ENCODE results near the gene SLC25A45. TPM values are rescaled to one million over a fixed set of nuclear protein-coding genes. Genes with fewer than 3 reads are reported as not detected.

Gene SLC25A45
- total RNA-seq, 1 donor, result 5.8 TPM

DNA sequence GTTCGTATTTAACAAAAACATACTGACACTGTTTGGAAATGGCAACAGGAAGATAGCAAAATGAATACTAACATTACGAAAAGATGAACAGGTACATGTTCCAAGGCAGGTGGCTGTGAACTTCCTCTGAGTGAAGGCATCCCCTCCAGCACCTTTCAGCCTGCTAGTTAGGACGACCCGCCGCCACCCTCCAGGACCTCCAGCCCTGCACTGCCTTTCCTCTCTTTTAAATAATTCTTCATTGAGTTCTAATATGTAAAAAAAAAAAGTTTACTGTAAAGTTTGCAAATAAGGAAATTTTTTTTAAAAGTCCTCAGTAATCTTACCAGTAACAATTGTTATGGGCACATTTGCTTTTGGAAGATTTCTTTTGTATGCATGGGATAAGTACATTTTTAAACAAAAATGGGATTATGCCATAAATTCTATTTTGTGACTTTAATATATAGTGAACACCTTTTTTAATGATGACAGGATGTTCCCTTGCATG is 46.2 kb upstream of the SLC25A45 start:
- H3K4me3 ChIP-seq (ENCODE audit: low read depth, low read length), result peak overlapping the region; percentile 81
- TF ChIP-seq, protein P1, sequence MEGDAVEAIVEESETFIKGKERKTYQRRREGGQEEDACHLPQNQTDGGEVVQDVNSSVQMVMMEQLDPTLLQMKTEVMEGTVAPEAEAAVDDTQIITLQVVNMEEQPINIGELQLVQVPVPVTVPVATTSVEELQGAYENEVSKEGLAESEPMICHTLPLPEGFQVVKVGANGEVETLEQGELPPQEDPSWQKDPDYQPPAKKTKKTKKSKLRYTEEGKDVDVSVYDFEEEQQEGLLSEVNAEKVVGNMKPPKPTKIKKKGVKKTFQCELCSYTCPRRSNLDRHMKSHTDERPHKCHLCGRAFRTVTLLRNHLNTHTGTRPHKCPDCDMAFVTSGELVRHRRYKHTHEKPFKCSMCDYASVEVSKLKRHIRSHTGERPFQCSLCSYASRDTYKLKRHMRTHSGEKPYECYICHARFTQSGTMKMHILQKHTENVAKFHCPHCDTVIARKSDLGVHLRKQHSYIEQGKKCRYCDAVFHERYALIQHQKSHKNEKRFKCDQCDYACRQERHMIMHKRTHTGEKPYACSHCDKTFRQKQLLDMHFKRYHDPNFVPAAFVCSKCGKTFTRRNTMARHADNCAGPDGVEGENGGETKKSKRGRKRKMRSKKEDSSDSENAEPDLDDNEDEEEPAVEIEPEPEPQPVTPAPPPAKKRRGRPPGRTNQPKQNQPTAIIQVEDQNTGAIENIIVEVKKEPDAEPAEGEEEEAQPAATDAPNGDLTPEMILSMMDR (IDR thresholded peaks at IDR 0.05; ENCODE audit: insufficient read depth, low read length), result no peak
- peak; percentile 82 for DNase-seq (ENCODE audit: low read depth)

DNA sequence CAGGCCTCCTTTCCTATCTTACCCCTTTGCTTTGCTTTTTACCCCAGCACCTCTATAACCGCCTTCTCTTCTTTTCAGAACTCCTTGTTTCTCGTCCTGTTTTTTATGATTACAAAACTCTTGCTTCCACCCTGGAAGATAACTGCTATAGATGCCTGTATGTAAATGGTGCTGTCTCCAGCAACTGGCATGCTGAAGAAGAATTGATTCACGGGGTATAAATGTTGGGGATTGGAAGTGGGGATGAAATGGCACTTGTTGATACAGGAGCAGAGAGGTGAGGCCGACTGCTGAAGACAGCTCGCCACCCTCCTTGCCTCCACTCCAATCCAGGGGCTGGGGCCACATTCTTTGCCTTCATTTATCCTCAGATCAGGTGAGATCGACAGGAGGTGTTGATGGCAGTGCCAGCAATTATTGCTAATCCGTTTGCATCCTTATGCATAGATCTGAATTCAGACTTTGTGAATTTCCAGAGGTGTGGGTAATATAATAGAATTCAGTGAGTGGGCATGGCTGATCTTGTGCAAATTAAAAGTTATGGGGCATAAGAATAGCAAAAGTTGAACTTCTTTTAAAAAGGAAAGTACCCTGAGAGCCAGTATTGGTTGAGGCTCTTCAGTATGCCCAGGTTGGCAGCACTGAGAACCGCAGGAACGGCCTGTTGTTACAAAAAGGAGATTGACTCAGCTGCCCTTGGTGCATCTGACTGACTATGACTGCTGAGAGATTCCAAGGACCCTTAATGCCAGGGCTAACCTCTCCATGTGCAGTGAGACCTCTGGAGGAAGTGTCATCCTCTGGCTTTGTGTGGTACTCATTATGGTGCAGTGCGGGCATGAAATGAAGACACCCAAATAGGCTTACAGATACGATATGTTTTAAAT is 45.5 kb upstream of the SLC25A45 start:
- TF ChIP-seq, protein P1 (IDR thresholded peaks at IDR 0.05; ENCODE audit: insufficient read depth, low read length), result no peak
- peak; percentile 83 for DNase-seq (ENCODE audit: low read depth)
- peak overlapping the region; percentile 81 for H3K4me3 ChIP-seq (ENCODE audit: low read depth, low read length)

DNA sequence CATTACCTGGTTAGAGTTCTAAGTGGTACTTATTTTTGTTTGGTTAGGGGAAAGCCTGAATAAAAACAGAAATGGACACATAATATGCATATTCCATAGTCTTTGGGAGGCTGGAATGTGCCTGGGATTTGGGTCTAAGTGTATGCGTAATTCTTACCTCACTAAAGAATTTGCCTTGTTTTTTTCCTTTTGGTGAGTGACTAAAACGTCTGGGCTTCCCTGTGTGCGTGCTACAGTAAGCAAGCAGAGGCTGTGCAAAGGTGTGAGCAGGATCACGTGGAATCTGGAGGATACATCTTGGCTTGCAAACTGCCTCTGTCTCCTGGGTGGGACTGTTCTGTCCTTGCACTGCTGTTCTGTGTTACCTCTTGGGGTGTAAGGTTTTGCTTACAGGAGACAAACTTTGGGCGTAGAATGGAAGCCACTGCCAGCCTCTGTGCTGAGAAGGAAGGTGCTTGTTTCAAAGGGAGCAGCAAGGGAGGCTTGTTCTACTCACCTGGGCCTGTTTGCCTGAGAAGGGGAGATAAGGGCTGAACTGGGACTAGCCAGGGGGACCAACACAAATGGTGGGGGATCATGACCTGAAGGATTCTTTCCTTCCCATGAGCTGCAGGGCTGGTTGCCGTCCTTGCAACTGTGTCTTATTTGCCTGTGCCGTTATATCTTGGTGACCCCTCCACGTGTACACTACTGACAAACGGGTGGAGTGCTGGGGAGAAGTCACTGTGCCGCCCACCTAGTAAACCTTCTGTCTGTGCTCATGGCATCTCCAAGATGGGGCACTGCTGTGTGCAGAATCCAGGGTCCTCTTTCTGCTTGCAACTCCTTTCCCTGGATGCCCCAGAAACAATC is 44.6 kb upstream of the SLC25A45 start:
- H3K4me3 ChIP-seq (ENCODE audit: low read depth, low read length), result peak overlapping the region; percentile 81
- DNase-seq (ENCODE audit: low read depth), result no peak
- TF ChIP-seq, protein P1 (IDR thresholded peaks at IDR 0.05; ENCODE audit: insufficient read depth, low read length), result no peak

DNA sequence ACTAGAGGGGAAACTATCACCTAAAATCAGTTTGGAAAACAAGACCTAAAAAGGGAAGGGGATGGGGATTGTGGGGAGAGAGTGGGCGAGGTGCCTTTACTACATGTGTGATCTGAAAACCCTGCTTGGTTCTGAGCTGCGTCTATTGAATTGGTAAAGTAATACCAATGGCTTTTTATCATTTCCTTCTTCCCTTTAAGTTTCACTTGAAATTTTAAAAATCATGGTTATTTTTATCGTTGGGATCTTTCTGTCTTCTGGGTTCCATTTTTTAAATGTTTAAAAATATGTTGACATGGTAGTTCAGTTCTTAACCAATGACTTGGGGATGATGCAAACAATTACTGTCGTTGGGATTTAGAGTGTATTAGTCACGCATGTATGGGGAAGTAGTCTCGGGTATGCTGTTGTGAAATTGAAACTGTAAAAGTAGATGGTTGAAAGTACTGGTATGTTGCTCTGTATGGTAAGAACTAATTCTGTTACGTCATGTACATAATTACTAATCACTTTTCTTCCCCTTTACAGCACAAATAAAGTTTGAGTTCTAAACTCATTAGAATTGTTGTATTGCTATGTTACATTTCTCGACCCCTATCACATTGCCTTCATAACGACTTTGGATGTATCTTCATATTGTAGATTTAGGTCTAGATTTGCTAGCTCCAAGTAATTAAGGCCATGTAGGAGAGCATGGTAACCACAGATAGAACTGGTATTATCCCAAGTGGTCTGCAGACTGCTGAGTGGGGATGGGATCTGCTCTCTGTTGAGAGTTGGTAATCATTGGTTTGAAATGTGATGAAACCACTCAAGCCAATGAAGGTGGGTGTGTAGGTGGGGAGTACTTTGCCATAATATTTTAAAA is 43.8 kb upstream of the SLC25A45 start:
- TF ChIP-seq, protein P1 (IDR thresholded peaks at IDR 0.05; ENCODE audit: insufficient read depth, low read length), result no peak

DNA sequence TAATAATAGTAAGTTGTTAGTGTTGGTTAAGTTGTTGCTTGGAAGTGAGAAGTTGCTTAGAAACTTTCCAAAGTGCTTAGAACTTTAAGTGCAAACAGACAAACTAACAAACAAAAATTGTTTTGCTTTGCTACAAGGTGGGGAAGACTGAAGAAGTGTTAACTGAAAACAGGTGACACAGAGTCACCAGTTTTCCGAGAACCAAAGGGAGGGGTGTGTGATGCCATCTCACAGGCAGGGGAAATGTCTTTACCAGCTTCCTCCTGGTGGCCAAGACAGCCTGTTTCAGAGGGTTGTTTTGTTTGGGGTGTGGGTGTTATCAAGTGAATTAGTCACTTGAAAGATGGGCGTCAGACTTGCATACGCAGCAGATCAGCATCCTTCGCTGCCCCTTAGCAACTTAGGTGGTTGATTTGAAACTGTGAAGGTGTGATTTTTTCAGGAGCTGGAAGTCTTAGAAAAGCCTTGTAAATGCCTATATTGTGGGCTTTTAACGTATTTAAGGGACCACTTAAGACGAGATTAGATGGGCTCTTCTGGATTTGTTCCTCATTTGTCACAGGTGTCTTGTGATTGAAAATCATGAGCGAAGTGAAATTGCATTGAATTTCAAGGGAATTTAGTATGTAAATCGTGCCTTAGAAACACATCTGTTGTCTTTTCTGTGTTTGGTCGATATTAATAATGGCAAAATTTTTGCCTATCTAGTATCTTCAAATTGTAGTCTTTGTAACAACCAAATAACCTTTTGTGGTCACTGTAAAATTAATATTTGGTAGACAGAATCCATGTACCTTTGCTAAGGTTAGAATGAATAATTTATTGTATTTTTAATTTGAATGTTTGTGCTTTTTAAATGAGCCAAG is 42.9 kb upstream of the SLC25A45 start:
- peak; percentile 87 for DNase-seq (ENCODE audit: low read depth)
- TF ChIP-seq, protein P1 (IDR thresholded peaks at IDR 0.05; ENCODE audit: insufficient read depth, low read length), result peak; percentile 22
- peak overlapping the region; percentile 81 for H3K4me3 ChIP-seq (ENCODE audit: low read depth, low read length)

More for the DNA sequence above, 43.8 kb upstream of the SLC25A45 start:
- peak overlapping the region; percentile 81 for H3K4me3 ChIP-seq (ENCODE audit: low read depth, low read length)
- peak; percentile 85 for DNase-seq (ENCODE audit: low read depth)

Data from fibroblast of the aortic adventitia (primary cell).